D721Med (cell line): ENCODE results near the gene CEACAM6.
"Not testable (repeated sequence)": the region's sequence is repeated elsewhere in the genome, so short reads cannot be mapped to it uniquely, and the experiment has no call there.

Source experiments
- DNase-seq: peaks from one replicate; pipeline ENCODE4 v3.0.0; 2011; ENCODE audit warnings: low spot score; ENCODE audit not compliant: insufficient read length
- FAIRE-seq: peaks from 2 replicates; lab custom pipeline; 2011; peaks lifted over from hg19 to GRCh38; lab: Jason Lieb, UNC
- CTCF ChIP-seq: IDR thresholded peaks from 2 replicates; pipeline ENCODE4 v1.5.1; 2012; ENCODE audit warnings: mild to moderate bottlenecking, control low read depth; ENCODE audit not compliant: insufficient read depth; ENCODE audit errors: missing control alignments

Gene CEACAM6

DNA sequence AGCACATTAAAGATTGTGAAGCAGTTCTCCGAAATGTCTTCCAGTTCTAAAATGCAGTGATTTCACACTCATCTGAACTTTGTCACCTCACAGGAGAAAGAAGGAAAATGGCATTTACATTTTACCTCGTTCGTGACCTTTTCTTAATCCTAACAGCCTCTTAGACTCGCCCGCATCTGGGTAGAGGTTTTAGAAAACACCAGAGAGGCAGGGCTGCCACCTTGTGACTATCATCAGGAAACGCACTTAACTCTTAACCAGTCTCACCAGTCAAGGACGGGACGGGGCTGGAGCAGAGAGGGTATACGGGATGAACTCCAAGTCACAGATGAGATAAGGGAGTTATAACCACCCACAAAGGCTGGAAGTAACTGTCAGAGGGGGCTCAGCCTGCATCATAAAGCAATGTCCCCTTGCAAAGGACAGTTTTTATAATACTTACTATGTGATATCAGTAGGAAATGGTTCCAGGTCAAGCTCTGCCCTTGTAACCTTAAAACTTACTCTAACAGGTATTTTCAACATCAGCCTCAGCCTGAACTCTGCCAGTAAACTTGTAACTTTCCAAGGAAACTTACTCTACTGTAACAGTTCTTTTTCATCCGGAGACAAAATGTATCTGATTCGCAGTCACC is 8.6 kb upstream of the CEACAM6 start:
- DNase-seq (no peak), FAIRE-seq (no peak)
- peak; percentile 55 for TF ChIP-seq CTCF

- TF ChIP-seq CTCF: no peak
- DNase-seq (no peak), FAIRE-seq (no peak)
These were observed 7.3 kb upstream of the CEACAM6 start for GRCh38 chr19:41748012-41748411.

DNA sequence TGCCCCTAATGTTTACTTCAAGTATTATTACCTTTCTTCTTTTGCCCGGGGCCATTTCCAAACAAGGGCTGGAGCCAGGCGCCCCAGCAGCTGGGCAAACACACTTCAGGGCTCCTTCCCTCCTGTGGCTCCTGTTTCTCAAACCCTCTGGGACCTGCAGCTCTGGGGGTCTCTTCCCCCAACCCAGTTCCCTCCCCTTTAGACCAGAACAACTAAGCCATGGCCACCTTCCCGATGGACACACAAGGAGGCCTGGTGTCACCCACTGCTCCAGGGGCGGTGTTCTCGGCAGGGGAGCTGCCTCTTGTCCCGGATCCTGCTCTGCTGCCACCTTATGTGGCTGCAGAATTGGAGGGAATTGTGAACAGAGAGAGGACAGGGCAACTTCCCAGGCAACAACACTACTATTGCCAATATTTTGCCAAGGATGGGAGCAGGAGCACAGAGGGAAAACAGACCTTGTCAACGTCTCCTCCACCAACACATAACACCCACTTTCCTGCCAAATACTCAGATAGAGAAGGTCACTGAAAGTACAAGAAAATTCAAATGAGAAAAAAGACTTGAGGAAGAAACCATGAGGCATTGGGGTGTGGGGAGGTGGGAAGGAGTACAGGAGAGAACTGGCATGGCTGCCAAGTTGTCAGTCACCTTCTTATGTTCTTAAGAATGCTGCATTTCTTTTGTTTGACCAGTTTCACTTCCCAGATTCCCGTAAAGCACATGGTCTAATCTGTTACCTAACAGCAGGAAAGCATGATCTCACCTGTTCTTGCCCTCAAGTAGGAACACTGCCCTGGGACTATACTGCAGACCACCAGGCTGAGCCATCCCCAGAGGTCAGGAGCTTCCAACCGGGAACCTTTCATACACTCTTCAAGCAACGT is 4.8 kb upstream of the CEACAM6 start:
- FAIRE-seq: not testable (repeated sequence)

GRCh38 chr19:41753159-41753558 is 2.2 kb upstream of the CEACAM6 start:
- no peak for FAIRE-seq
- DNase-seq: no peak
- TF ChIP-seq CTCF: peak; percentile 46

More for the DNA sequence above, 4.8 kb upstream of the CEACAM6 start:
- not testable (repeated sequence) for DNase-seq

- FAIRE-seq (no peak), DNase-seq (no peak)
- TF ChIP-seq CTCF: peak; percentile 55
These were observed 1.3 kb upstream of the CEACAM6 start for GRCh38 chr19:41753936-41754529.

DNA sequence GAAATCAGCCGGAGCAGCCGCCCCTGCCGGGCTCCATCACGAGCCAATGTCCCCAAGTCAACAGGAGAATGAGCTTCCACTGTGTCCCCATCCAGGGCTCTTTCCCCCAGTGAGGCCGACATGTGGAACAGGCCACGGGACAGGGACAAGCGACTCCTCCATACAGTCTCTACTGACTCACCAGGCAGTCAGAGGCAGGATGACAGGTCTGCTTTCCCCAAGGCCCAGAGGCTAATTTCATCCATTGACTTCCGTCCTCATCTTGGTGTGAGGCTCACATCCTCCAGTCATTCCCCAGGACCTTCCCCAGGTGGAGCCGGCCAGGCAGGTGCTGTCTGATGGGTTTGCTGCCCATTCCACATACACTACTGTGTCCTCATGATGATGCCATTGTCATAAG is 3.5 kb downstream of the CEACAM6 start:
- no peak for DNase-seq
- no peak for FAIRE-seq
- TF ChIP-seq CTCF: no peak

DNA sequence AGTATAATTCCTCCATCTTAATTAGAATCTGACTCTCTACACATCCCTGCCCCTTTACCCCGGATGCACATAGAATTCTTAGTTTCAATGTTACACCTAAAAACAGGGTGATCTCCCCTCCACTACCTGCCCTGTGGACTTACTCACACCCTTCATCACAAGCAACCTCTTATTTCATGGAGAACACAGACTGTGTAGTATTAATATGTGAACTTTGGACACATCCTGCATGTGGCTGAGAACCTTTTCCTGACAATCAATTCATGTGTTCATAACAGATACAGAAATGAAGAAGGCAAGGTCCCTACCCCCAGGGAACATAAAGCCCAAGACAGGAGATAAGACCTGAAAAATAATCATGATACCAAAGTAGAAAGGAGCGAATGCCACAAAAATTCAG is 11.8 kb downstream of the CEACAM6 start:
- TF ChIP-seq CTCF: no peak
- DNase-seq: no peak
- no peak for FAIRE-seq

DNA sequence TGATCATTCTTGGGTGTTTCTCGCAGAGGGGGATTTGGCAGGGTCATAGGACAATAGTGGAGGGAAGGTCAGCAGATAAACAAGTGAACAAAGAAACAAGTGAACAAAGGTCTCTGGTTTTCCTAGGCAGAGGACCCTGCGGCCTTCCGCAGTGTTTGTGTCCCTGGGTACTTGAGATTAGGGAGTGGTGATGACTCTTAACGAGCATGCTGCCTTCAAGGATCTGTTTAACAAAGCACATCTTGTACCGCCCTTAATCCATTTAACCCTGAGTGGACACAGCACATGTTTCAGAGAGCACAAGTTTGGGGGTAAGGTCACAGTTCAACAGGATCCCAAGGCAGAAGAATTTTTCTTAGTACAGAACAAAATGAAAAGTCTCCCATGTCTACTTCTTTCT is 12.8 kb downstream of the CEACAM6 start:
- DNase-seq, FAIRE-seq: not testable (repeated sequence)
